Kidney (tissue), 14 donors: ENCODE data around the gene DMRTB1. TPM values are rescaled to one million over a fixed set of nuclear protein-coding genes. Genes with fewer than 3 reads are reported as not detected.

ENCODE experiments used
- DNase-seq, 5 donors: peaks; one replicate each; pipeline ENCODE4 v3.0.0-alpha.2; 2013 to 2020
- FAIRE-seq: peaks from 2 replicates; lab custom pipeline; 2012; peaks lifted over from hg19 to GRCh38; lab: Jason Lieb, UNC
- H3K27ac ChIP-seq, 2 donors: one replicate each; pipeline ENCODE4 v1.7.0; 2013; ENCODE audit warnings: low read depth in 2 of 2, low read length in 2 of 2, inconsistent platforms in 1 of 2
- H3K27me3 ChIP-seq: one replicate; pipeline ENCODE4 v1.7.1; 2013; ENCODE audit warnings: low read length, inconsistent platforms; ENCODE audit not compliant: control insufficient read depth, insufficient read depth
- H3K36me3 ChIP-seq, 3 donors: one replicate each; pipeline versions ENCODE4 v1.7.0 to v1.7.1; 2013; ENCODE audit warnings: low read length in 3 of 3, control low read depth in 1 of 3, inconsistent platforms in 1 of 3; ENCODE audit not compliant: insufficient read depth in 3 of 3, control insufficient read depth in 2 of 3
- H3K4me1 ChIP-seq, 3 donors: one replicate each; pipeline versions ENCODE4 v1.7.0 to v1.7.1; 2013; ENCODE audit warnings: low read length in 3 of 3, inconsistent platforms in 1 of 3, low read depth in 1 of 3; ENCODE audit not compliant: control insufficient read depth in 2 of 3, insufficient read depth in 2 of 3
- H3K4me3 ChIP-seq, 3 donors: one replicate each; pipeline versions ENCODE4 v1.7.0 to v1.8.1; 2013; ENCODE audit warnings: low read length in 3 of 3, control low read depth in 1 of 3, inconsistent platforms in 1 of 3
- H3K9ac ChIP-seq, 3 donors: one replicate each; pipeline versions ENCODE4 v1.7.0 to v1.7.1; 2013; ENCODE audit warnings: low read length in 3 of 3, control low read depth in 1 of 3, inconsistent platforms in 1 of 3
- H3K9me3 ChIP-seq, 3 donors: one replicate each; pipeline versions ENCODE4 v1.7.0 to v1.7.1; 2013; ENCODE audit warnings: low read length in 3 of 3, control low read depth in 1 of 3, inconsistent platforms in 1 of 3; ENCODE audit not compliant: control insufficient read depth in 2 of 3, insufficient read depth in 1 of 3
- CTCF ChIP-seq: IDR thresholded peaks from 3 replicates; pipeline ENCODE4 v1.5.1; 2012; ENCODE audit warnings: mild to moderate bottlenecking, moderate library complexity, borderline replicate concordance; ENCODE audit not compliant: insufficient read depth; ENCODE audit errors: extremely low read depth
- intact Hi-C: fragments of 100-400 bp; cut with DNase I; formaldehyde crosslinking; loops from one replicate; pipeline ENCODE4 v1.11.1; 2022
- polyA plus RNA-seq: library from polyadenylated mRNA; stranded (reverse); fragments of 350-450 nt; fragmentation: Illumina TruSeq; extraction: RNeasy Lipid Tissue Mini Kit (QIAGEN cat#74804); gene quantifications from one replicate; pipeline ENCODE4 v1.2.3, GENCODE V29; 2014; ENCODE audit warnings: low read depth, low replicate concordance; ENCODE audit not compliant: insufficient read depth
- total RNA-seq: library from RNA; stranded (reverse); fragmentation: NEBNext Ultra II Directional; extraction: Animal tissue kit (Norgen Biotek cat#: 25700); gene quantifications from one replicate; pipeline ENCODE4 v1.2.1, GENCODE V29; 2021
- donor health status: control.
- donor health status: control.
- donor health status: control.
- donor health status: control.
- donor health status: control.
- donor health status: DM: yes; HTN: yes; CAD: no.
- donor health status: Normal renal cell carcinoma (clear cell type).

Gene DMRTB1
- total and polyA plus RNA-seq, 2 donors from 2014 or later = not detected

GRCh38 chr1:53416269-53416813 lies 42.9 kb upstream of the DMRTB1 start:
- Histone ChIP-seq H3K27ac (no peak overlapping the region), H3K9me3 (peaks cover 0 to 5% (median 0%) of the 10 kb centered on the region in 3 donors), H3K27me3 (no peaks in the 10 kb centered on the region), H3K9ac (no peak overlapping the region), H3K36me3 (no peaks in the 10 kb centered on the region), H3K4me3 (no peak overlapping the region), H3K4me1 (peaks cover 0 to 3% (median 0%) of the 10 kb centered on the region in 3 donors)
- no peak for TF ChIP-seq CTCF
- DNase-seq = no peak
- no peak for FAIRE-seq
- intact Hi-C loops = no loop called here

- intact Hi-C loops = no loop called here
- H3K9me3 ChIP-seq = peaks cover 0 to 6% (median 0%) of the 10 kb centered on the region in 3 donors
- no peak for TF ChIP-seq CTCF
- H3K4me1 ChIP-seq = peaks cover 0 to 3% (median 0%) of the 10 kb centered on the region in 3 donors
- no peak overlapping the region for H3K9ac ChIP-seq
- no peak overlapping the region for H3K4me3 ChIP-seq
- no peaks in the 10 kb centered on the region for H3K27me3 ChIP-seq
- no peak for FAIRE-seq
- DNase-seq = peak in 1 of 5 donors; percentile 21
- no peak overlapping the region for H3K27ac ChIP-seq
- no peaks in the 10 kb centered on the region for H3K36me3 ChIP-seq
Observed at GRCh38 chr1:53417074-53417511, 42.1 kb upstream of the DMRTB1 start.

DNA sequence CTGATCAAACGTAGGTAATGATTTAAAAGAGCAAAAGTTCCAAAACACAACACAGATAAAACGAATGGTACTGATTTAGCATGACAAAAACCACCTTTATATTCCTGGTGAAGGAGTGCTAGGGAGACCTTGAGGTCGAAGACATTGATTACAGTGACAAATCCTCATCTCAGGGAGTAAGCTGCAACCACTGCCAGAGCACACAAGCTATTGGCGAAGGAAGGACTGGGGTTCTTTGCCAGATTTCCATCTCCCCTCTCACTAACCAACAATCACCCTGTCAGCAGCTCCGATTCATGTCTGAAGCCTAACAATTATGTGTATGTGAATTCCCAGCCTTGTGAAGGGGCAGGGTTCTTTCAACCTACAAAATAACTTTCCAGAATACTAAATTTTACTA lies 40.2 kb upstream of the DMRTB1 start:
- DNase-seq (no peak), FAIRE-seq (no peak)
- H3K27me3 ChIP-seq = no peaks in the 10 kb centered on the region
- no peak overlapping the region for H3K4me3 ChIP-seq
- no peak overlapping the region for H3K27ac ChIP-seq
- H3K9me3 ChIP-seq = peaks cover 0 to 6% (median 0%) of the 10 kb centered on the region in 3 donors
- H3K36me3 ChIP-seq = no peaks in the 10 kb centered on the region
- intact Hi-C loops = no loop called here
- peaks cover 0 to 3% (median 0%) of the 10 kb centered on the region in 3 donors for H3K4me1 ChIP-seq
- H3K9ac ChIP-seq = no peak overlapping the region
- no peak for TF ChIP-seq CTCF

DNA sequence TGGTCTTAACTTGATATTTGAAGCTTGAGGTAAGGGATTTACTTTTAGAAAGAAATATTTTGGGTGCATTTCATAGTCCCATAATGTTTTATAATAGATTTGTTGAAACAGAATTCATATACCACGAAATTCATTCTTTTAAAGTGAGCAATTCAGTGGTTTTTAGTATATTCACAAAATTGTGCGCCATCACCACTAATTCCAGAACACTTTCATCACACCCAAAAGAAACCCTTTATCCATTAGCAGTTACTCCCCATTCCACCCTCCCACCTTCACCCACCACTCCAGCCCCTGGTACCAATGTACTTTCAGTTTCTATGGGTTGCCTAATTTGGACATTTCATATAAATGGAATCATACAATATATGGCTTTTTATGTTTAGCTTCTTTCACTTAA lies 38.9 kb upstream of the DMRTB1 start:
- Histone ChIP-seq H3K27me3 (no peaks in the 10 kb centered on the region), H3K36me3 (no peaks in the 10 kb centered on the region), H3K9ac (no peak overlapping the region), H3K4me3 (no peak overlapping the region), H3K4me1 (peaks cover 0 to 3% (median 0%) of the 10 kb centered on the region in 3 donors), H3K27ac (no peak overlapping the region), H3K9me3 (peaks cover 0 to 6% (median 0%) of the 10 kb centered on the region in 3 donors)
- FAIRE-seq = no peak
- intact Hi-C loops = no loop called here
- DNase-seq = no peak
- TF ChIP-seq CTCF = no peak
